Measurements from ENCODE around the gene GRID1. TPM values are rescaled to one million over a fixed set of nuclear protein-coding genes. Genes with fewer than 3 reads are reported as not detected.

Gene GRID1
- total and polyA plus RNA-seq, 5 donors from 2014 or later, result not detected

GRCh38 chr10:86107131-86107530 lies 259.5 kb downstream of the GRID1 start:
- Mint-ChIP-seq H3K9me3 (no peaks in the 10 kb centered on the region), H3K27me3 (peaks cover 6% of the 10 kb centered on the region), H3K4me3 (no peak overlapping the region), H3K4me1 (no peaks in the 10 kb centered on the region), H3K27ac (no peak overlapping the region), H3K36me3 (no peaks in the 10 kb centered on the region)
- ATAC-seq (ENCODE audit: low read depth in 2 of 2) (no peak), DNase-seq (no peak)
- H3K4me3 ChIP-seq (ENCODE audit: low read depth, low read length), result no peak overlapping the region
- H3K27me3 ChIP-seq (ENCODE audit: control insufficient read depth, insufficient read depth, low read length), result no peaks in the 10 kb centered on the region
- no peak overlapping the region for H3K27ac ChIP-seq (ENCODE audit: insufficient read depth, low read length, poor library complexity, severe bottlenecking)
- no peaks in the 10 kb centered on the region for H3K9me3 ChIP-seq (ENCODE audit: control insufficient read depth in 2 of 2, low read length in 2 of 2)
- no peaks in the 10 kb centered on the region for H3K36me3 ChIP-seq (ENCODE audit: control insufficient read depth, insufficient read depth, low read length)
- H3K4me1 ChIP-seq (ENCODE audit: control insufficient read depth, insufficient read depth, low read length, poor library complexity, severe bottlenecking), result no peaks in the 10 kb centered on the region

GRCh38 chr10:86106616-86107015 lies 260.0 kb downstream of the GRID1 start:
- H3K27me3 Mint-ChIP-seq, result peaks cover 6% of the 10 kb centered on the region
- no peaks in the 10 kb centered on the region for H3K9me3 ChIP-seq (ENCODE audit: control insufficient read depth in 2 of 2, low read length in 2 of 2)
- no peaks in the 10 kb centered on the region for H3K36me3 ChIP-seq (ENCODE audit: control insufficient read depth, insufficient read depth, low read length)
- no peaks in the 10 kb centered on the region for H3K9me3 Mint-ChIP-seq
- H3K4me3 Mint-ChIP-seq, result no peak overlapping the region
- DNase-seq (no peak), ATAC-seq (ENCODE audit: low read depth in 2 of 2) (no peak)
- H3K27me3 ChIP-seq (ENCODE audit: control insufficient read depth, insufficient read depth, low read length), result no peaks in the 10 kb centered on the region
- no peaks in the 10 kb centered on the region for H3K4me1 ChIP-seq (ENCODE audit: control insufficient read depth, insufficient read depth, low read length, poor library complexity, severe bottlenecking)
- no peaks in the 10 kb centered on the region for H3K4me1 Mint-ChIP-seq
- no peak overlapping the region for H3K4me3 ChIP-seq (ENCODE audit: low read depth, low read length)
- H3K27ac ChIP-seq (ENCODE audit: insufficient read depth, low read length, poor library complexity, severe bottlenecking), result no peak overlapping the region
- H3K27ac Mint-ChIP-seq, result no peak overlapping the region
- H3K36me3 Mint-ChIP-seq, result no peaks in the 10 kb centered on the region

- H3K27ac Mint-ChIP-seq, result no peak overlapping the region
- H3K27me3 Mint-ChIP-seq, result peaks cover 6% of the 10 kb centered on the region
- DNase-seq, result no peak
- H3K36me3 ChIP-seq (ENCODE audit: control insufficient read depth, insufficient read depth, low read length), result no peaks in the 10 kb centered on the region
- H3K27me3 ChIP-seq (ENCODE audit: control insufficient read depth, insufficient read depth, low read length), result no peaks in the 10 kb centered on the region
- no peaks in the 10 kb centered on the region for H3K36me3 Mint-ChIP-seq
- ATAC-seq (ENCODE audit: low read depth in 2 of 2), result no peak
- no peaks in the 10 kb centered on the region for H3K4me1 ChIP-seq (ENCODE audit: control insufficient read depth, insufficient read depth, low read length, poor library complexity, severe bottlenecking)
- no peaks in the 10 kb centered on the region for H3K9me3 Mint-ChIP-seq
- no peak overlapping the region for H3K4me3 ChIP-seq (ENCODE audit: low read depth, low read length)
- H3K4me3 Mint-ChIP-seq, result no peak overlapping the region
- H3K9me3 ChIP-seq (ENCODE audit: control insufficient read depth in 2 of 2, low read length in 2 of 2), result no peaks in the 10 kb centered on the region
- no peaks in the 10 kb centered on the region for H3K4me1 Mint-ChIP-seq
- H3K27ac ChIP-seq (ENCODE audit: insufficient read depth, low read length, poor library complexity, severe bottlenecking), result no peak overlapping the region
Observed at GRCh38 chr10:86105640-86106039, 261.0 kb downstream of the GRID1 start.

GRCh38 chr10:86105181-86105580 lies 261.4 kb downstream of the GRID1 start:
- Histone ChIP-seq H3K27ac (ENCODE audit: insufficient read depth, low read length, poor library complexity, severe bottlenecking) (no peak overlapping the region), H3K36me3 (ENCODE audit: control insufficient read depth, insufficient read depth, low read length) (no peaks in the 10 kb centered on the region), H3K9me3 (ENCODE audit: control insufficient read depth in 2 of 2, low read length in 2 of 2) (no peaks in the 10 kb centered on the region), H3K4me1 (ENCODE audit: control insufficient read depth, insufficient read depth, low read length, poor library complexity, severe bottlenecking) (no peaks in the 10 kb centered on the region), H3K4me3 (ENCODE audit: low read depth, low read length) (no peak overlapping the region), H3K27me3 (ENCODE audit: control insufficient read depth, insufficient read depth, low read length) (no peaks in the 10 kb centered on the region)
- Mint-ChIP-seq H3K36me3 (no peaks in the 10 kb centered on the region), H3K27ac (no peak overlapping the region), H3K4me1 (no peaks in the 10 kb centered on the region), H3K4me3 (no peak overlapping the region), H3K9me3 (no peaks in the 10 kb centered on the region), H3K27me3 (peaks cover 6% of the 10 kb centered on the region)
- ATAC-seq (ENCODE audit: low read depth in 2 of 2) (no peak), DNase-seq (no peak)

GRCh38 chr10:86104611-86105145 lies 261.9 kb downstream of the GRID1 start:
- no peaks in the 10 kb centered on the region for H3K36me3 ChIP-seq (ENCODE audit: control insufficient read depth, insufficient read depth, low read length)
- no peaks in the 10 kb centered on the region for H3K9me3 ChIP-seq (ENCODE audit: control insufficient read depth in 2 of 2, low read length in 2 of 2)
- no peak overlapping the region for H3K4me3 ChIP-seq (ENCODE audit: low read depth, low read length)
- peaks cover 6% of the 10 kb centered on the region for H3K27me3 Mint-ChIP-seq
- no peaks in the 10 kb centered on the region for H3K4me1 Mint-ChIP-seq
- no peak overlapping the region for H3K4me3 Mint-ChIP-seq
- H3K36me3 Mint-ChIP-seq, result no peaks in the 10 kb centered on the region
- H3K27ac ChIP-seq (ENCODE audit: insufficient read depth, low read length, poor library complexity, severe bottlenecking), result no peak overlapping the region
- no peaks in the 10 kb centered on the region for H3K4me1 ChIP-seq (ENCODE audit: control insufficient read depth, insufficient read depth, low read length, poor library complexity, severe bottlenecking)
- no peak for ATAC-seq (ENCODE audit: low read depth in 2 of 2)
- H3K27me3 ChIP-seq (ENCODE audit: control insufficient read depth, insufficient read depth, low read length), result no peaks in the 10 kb centered on the region
- DNase-seq, result no peak
- H3K27ac Mint-ChIP-seq, result peak overlapping the region in 1 of 3 donors; percentile 38
- H3K9me3 Mint-ChIP-seq, result no peaks in the 10 kb centered on the region

GRCh38 chr10:86104156-86104555 lies 262.4 kb downstream of the GRID1 start:
- peaks cover 6% of the 10 kb centered on the region for H3K27me3 Mint-ChIP-seq
- Histone ChIP-seq H3K27me3 (ENCODE audit: control insufficient read depth, insufficient read depth, low read length) (no peaks in the 10 kb centered on the region), H3K9me3 (ENCODE audit: control insufficient read depth in 2 of 2, low read length in 2 of 2) (no peaks in the 10 kb centered on the region), H3K4me1 (ENCODE audit: control insufficient read depth, insufficient read depth, low read length, poor library complexity, severe bottlenecking) (no peaks in the 10 kb centered on the region), H3K36me3 (ENCODE audit: control insufficient read depth, insufficient read depth, low read length) (no peaks in the 10 kb centered on the region), H3K4me3 (ENCODE audit: low read depth, low read length) (no peak overlapping the region), H3K27ac (ENCODE audit: insufficient read depth, low read length, poor library complexity, severe bottlenecking) (no peak overlapping the region)
- DNase-seq (no peak), ATAC-seq (ENCODE audit: low read depth in 2 of 2) (no peak)
- H3K4me1 Mint-ChIP-seq, result no peaks in the 10 kb centered on the region
- no peaks in the 10 kb centered on the region for H3K36me3 Mint-ChIP-seq
- H3K9me3 Mint-ChIP-seq, result no peaks in the 10 kb centered on the region
- no peak overlapping the region for H3K27ac Mint-ChIP-seq
- H3K4me3 Mint-ChIP-seq, result no peak overlapping the region

GRCh38 chr10:86103391-86104101 lies 263.0 kb downstream of the GRID1 start:
- Histone ChIP-seq H3K27ac (ENCODE audit: insufficient read depth, low read length, poor library complexity, severe bottlenecking) (no peak overlapping the region), H3K27me3 (ENCODE audit: control insufficient read depth, insufficient read depth, low read length) (no peaks in the 10 kb centered on the region), H3K9me3 (ENCODE audit: control insufficient read depth in 2 of 2, low read length in 2 of 2) (no peaks in the 10 kb centered on the region), H3K4me1 (ENCODE audit: control insufficient read depth, insufficient read depth, low read length, poor library complexity, severe bottlenecking) (no peaks in the 10 kb centered on the region), H3K4me3 (ENCODE audit: low read depth, low read length) (no peak overlapping the region), H3K36me3 (ENCODE audit: control insufficient read depth, insufficient read depth, low read length) (no peaks in the 10 kb centered on the region)
- Mint-ChIP-seq H3K4me3 (no peak overlapping the region), H3K36me3 (no peaks in the 10 kb centered on the region), H3K4me1 (no peaks in the 10 kb centered on the region), H3K27ac (no peak overlapping the region), H3K27me3 (peaks cover 6% of the 10 kb centered on the region), H3K9me3 (no peaks in the 10 kb centered on the region)
- ATAC-seq (ENCODE audit: low read depth in 2 of 2) (no peak), DNase-seq (no peak)

GRCh38 chr10:86102451-86102850 lies 264.1 kb downstream of the GRID1 start:
- Histone ChIP-seq H3K4me3 (ENCODE audit: low read depth, low read length) (no peak overlapping the region), H3K27ac (ENCODE audit: insufficient read depth, low read length, poor library complexity, severe bottlenecking) (no peak overlapping the region), H3K9me3 (ENCODE audit: control insufficient read depth in 2 of 2, low read length in 2 of 2) (no peaks in the 10 kb centered on the region), H3K4me1 (ENCODE audit: control insufficient read depth, insufficient read depth, low read length, poor library complexity, severe bottlenecking) (no peaks in the 10 kb centered on the region), H3K27me3 (ENCODE audit: control insufficient read depth, insufficient read depth, low read length) (no peaks in the 10 kb centered on the region), H3K36me3 (ENCODE audit: control insufficient read depth, insufficient read depth, low read length) (no peaks in the 10 kb centered on the region)
- no peak for DNase-seq
- H3K4me3 Mint-ChIP-seq, result no peak overlapping the region
- no peaks in the 10 kb centered on the region for H3K9me3 Mint-ChIP-seq
- no peak for ATAC-seq (ENCODE audit: low read depth in 2 of 2)
- no peak overlapping the region for H3K27ac Mint-ChIP-seq
- no peaks in the 10 kb centered on the region for H3K36me3 Mint-ChIP-seq
- no peaks in the 10 kb centered on the region for H3K4me1 Mint-ChIP-seq
- peaks cover 6% of the 10 kb centered on the region for H3K27me3 Mint-ChIP-seq

All from CD4-positive, CD25-positive, alpha-beta regulatory T cell (primary cell).